CD8-positive, alpha-beta memory T cell (primary cell): ENCODE results near the gene ADIRF. TPM values are rescaled to one million over a fixed set of nuclear protein-coding genes. Genes with fewer than 3 reads are reported as not detected.
"Not testable (repeated sequence)": the region's sequence is repeated elsewhere in the genome, so short reads cannot be mapped to it uniquely, and the experiment has no call there.

Experiments
- CTCF ChIA-PET: fragments of 350-600 bp; sonication (Branson Sonifier 250); formaldehyde crosslinking; loops from one replicate; lab custom pipeline; 2021; ENCODE audit warnings: antibody characterized with exemption; lab: Charles Lee
- POLR2A ChIA-PET: fragments of 350-600 bp; sonication (Branson Sonifier 250); formaldehyde crosslinking; loops from one replicate; lab custom pipeline; 2021; ENCODE audit warnings: antibody characterized with exemption; lab: Charles Lee
- DNase-seq, 5 donors: peaks; one replicate each; pipeline versions ENCODE4 v3.0.0 to v3.0.0-alpha.2; 2020 to 2022; ENCODE audit warnings: mixed read lengths in 1 of 5
- H3K27ac ChIP-seq: one replicate; pipeline ENCODE4 v1.7.0; 2013; ENCODE audit warnings: low read depth, mild to moderate bottlenecking, low read length, moderate library complexity
- H3K27me3 ChIP-seq: 2 replicates; pipeline ENCODE4 v1.7.0; 2013; ENCODE audit warnings: low read length, mild to moderate bottlenecking; ENCODE audit not compliant: insufficient read depth, poor library complexity, severe bottlenecking
- H3K36me3 ChIP-seq: 2 replicates; pipeline ENCODE4 v1.7.0; 2013; ENCODE audit warnings: mild to moderate bottlenecking, low read length, moderate library complexity; ENCODE audit not compliant: insufficient read depth
- H3K4me1 ChIP-seq: 2 replicates; pipeline ENCODE4 v1.7.0; 2013; ENCODE audit warnings: mild to moderate bottlenecking, low read length, moderate library complexity; ENCODE audit not compliant: insufficient read depth
- H3K4me3 ChIP-seq: 2 replicates; pipeline ENCODE4 v1.7.0; 2013; ENCODE audit warnings: mild to moderate bottlenecking, low read length
- H3K9me3 ChIP-seq: 2 replicates; pipeline ENCODE4 v1.7.0; 2013; ENCODE audit warnings: mild to moderate bottlenecking, low read length
- H3K27ac Mint-ChIP-seq, 8 donors: one replicate each; pipeline ENCODE4 v1.8.0; 2020 to 2021; ENCODE audit warnings: mixed read lengths in 8 of 8, mild to moderate bottlenecking in 6 of 8, inconsistent platforms in 3 of 8, moderate library complexity in 3 of 8
- H3K27me3 Mint-ChIP-seq, 2 donors: one replicate each; pipeline ENCODE4 v1.8.0; 2020 to 2021; ENCODE audit warnings: mixed read lengths in 2 of 2, mild to moderate bottlenecking in 1 of 2, moderate library complexity in 1 of 2
- H3K36me3 Mint-ChIP-seq, 3 donors: one replicate each; pipeline ENCODE4 v1.8.0; 2020 to 2021; ENCODE audit warnings: mixed read lengths in 3 of 3, inconsistent platforms in 1 of 3, mild to moderate bottlenecking in 1 of 3
- H3K4me1 Mint-ChIP-seq, 3 donors: one replicate each; pipeline ENCODE4 v1.8.0; 2020 to 2021; ENCODE audit warnings: mixed read lengths in 3 of 3, inconsistent platforms in 1 of 3, mild to moderate bottlenecking in 1 of 3
- H3K4me3 Mint-ChIP-seq, 7 donors: one replicate each; pipeline ENCODE4 v1.8.0; 2020 to 2021; ENCODE audit warnings: mixed read lengths in 7 of 7, mild to moderate bottlenecking in 6 of 7, moderate library complexity in 4 of 7, inconsistent platforms in 2 of 7
- H3K9me3 Mint-ChIP-seq, 5 donors: one replicate each; pipeline ENCODE4 v1.8.0; 2020 to 2022; ENCODE audit warnings: mixed read lengths in 5 of 5, mild to moderate bottlenecking in 3 of 5, moderate library complexity in 2 of 5, inconsistent platforms in 1 of 5
- polyA plus RNA-seq: library from polyadenylated mRNA; unstranded; fragments of 300-500 nt; fragmentation: Illumina TruSeq; gene quantifications from one replicate; pipeline ENCODE4 v1.2.3, GENCODE V29; 2021
- total RNA-seq, 2 experiments: library from RNA; stranded (reverse); gene quantifications; one replicate each; pipeline ENCODE4 v1.2.3, GENCODE V29; 2021

The ADIRF gene
- total RNA-seq (not detected), polyA plus RNA-seq (not detected)

DNA sequence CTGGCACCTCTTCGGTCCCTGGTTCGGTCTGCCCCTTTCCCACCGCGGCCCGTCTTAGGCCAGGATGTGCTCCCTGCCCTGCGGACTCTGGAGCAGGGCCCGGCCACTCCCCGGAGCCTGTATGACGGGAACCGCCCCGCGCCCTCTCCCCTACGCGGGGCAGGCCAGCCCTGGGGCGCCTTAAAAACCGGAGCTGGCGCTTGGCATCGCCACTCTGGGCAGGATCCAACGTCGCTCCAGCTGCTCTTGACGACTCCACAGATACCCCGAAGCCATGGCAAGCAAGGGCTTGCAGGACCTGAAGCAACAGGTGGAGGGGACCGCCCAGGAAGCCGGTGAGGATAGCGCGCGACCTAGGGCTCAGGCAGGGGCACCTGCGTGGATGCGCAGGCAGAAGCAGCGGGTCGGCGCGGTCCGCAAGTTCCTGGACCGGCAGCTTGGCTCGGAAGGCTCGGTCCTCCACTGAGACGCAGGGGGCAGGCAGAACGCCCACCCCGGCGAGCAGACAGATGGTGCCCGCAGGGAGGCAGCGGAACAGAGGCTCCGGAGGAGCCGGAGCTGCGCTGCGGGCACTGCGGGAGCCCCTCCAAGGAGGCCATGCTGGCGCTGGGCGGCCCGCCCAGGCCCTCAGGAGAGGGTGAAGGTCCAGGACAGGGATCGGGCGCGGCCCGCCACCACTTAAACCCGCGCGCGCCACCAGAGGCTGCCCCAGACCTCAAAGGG, at the start of gene ADIRF:
Gene ADIRF (plus strand): TSS at position 212 of the 723 bp plus-strand sequence. CDS start 63 bp downstream, at position 275.
- Mint-ChIP-seq H3K27me3 (peaks cover 0 to 4% of the 10 kb centered on the region in 2 donors), H3K4me3 (peak within 1 kb of the TSS in 4 of 7 donors; percentile 23 to 87 (median 44)), H3K27ac (peak within 1 kb of the TSS in 1 of 8 donors; percentile 96), H3K36me3 (no peaks in the 10 kb centered on the region), H3K4me1 (peaks cover 28 to 55% (median 41%) of the 10 kb centered on the region in 3 donors), H3K9me3 (no peaks in the 10 kb centered on the region)
- H3K36me3 ChIP-seq, result no peaks in the 10 kb centered on the region
- H3K4me1 ChIP-seq, result peaks cover 46% of the 10 kb centered on the region
- ChIA-PET CTCF (interaction anchor here (1.3 to 5.5 kb wide), 3 partner anchors 9 to 29 kb away, joined by 3 to 61 read pairs (median 6); no protein-coding TSS in a partner anchor), POLR2A (interaction anchor here (1.3 kb wide), 1 partner anchor 256 kb away, joined by 3 read pairs; no protein-coding TSS in a partner anchor)
- H3K27ac ChIP-seq, result no peak within 1 kb of the TSS
- no peak within 1 kb of the TSS for H3K4me3 ChIP-seq
- no peaks in the 10 kb centered on the region for H3K9me3 ChIP-seq
- no peaks in the 10 kb centered on the region for H3K27me3 ChIP-seq
- peak in 2 of 5 donors; percentile 32 to 49 for DNase-seq

DNA sequence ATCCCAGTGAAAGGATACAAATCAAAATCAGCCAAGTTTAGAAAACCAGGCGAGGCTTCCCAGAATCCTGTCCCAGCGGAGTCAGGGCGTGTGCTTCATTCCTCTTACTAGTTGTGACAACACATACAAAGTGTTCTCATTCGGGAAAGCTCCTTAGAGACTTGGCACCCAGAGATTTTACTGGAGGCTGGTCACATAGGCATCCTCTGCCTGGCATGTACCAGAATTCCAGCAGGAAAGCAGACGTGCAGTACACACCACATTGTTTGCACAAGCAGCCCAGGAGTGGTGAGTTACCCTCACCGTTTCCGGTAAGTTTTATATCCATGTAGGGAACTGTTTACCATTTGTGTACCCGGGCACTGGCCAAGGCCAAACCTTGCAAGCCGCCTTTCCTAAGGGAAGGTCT, 45.7 kb upstream of the ADIRF start:
- peaks cover 7 to 51% (median 20%) of the 10 kb centered on the region in 3 donors for H3K36me3 Mint-ChIP-seq
- H3K4me1 ChIP-seq, result no peaks in the 10 kb centered on the region
- H3K9me3 Mint-ChIP-seq, result no peaks in the 10 kb centered on the region
- H3K27ac Mint-ChIP-seq, result no peak overlapping the region
- H3K36me3 ChIP-seq, result no peaks in the 10 kb centered on the region
- H3K9me3 ChIP-seq, result no peaks in the 10 kb centered on the region
- H3K27ac ChIP-seq, result no peak overlapping the region
- POLR2A ChIA-PET, result no interaction called here
- no peaks in the 10 kb centered on the region for H3K4me1 Mint-ChIP-seq
- CTCF ChIA-PET, result no interaction called here
- H3K27me3 Mint-ChIP-seq, result no peaks in the 10 kb centered on the region
- no peaks in the 10 kb centered on the region for H3K27me3 ChIP-seq
- DNase-seq, result no peak
- H3K4me3 ChIP-seq, result no peak overlapping the region
- no peak overlapping the region for H3K4me3 Mint-ChIP-seq

DNA sequence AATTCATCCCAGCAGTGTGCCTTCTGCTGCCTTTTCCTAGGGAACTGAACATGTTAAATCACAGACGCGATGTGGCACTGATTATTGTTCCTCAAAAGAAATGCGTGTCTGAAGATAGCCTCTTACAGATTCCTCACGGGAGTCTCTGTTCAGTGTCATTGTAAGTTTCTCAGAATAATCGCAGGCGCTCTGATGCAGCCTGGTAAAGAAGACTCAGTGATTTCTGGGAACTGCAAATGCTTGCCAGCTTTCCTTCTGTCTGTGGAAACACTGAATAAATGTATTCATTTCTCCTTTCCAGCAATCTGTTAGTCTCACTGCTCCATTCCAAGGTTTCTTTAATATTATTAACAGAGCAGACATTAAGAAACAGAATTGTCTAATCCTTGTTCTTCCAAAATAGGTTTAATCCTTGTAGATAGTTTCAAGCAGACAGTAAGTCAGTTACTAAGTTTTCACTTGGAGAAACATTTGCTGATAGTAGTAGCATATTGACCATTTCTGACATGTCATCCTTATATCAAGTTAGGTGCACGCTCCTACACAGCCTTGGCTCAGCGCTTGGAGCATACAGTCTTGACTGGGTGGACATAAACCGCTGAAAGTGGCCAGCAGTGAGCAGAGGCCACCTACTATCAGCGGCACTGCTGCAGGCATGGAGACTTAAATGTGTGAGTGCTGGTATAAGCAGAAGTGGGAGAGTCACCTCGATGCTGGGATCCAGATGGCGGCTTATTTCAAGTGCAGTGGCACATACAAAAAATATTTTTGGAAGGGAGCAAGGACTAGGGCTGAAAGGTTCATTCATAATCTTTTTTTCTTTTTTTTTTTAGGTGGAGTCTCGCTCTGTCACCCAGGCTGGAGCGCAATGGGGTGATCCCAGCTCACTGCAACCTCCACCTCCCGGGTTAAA, 38.6 kb upstream of the ADIRF start:
- H3K4me3 Mint-ChIP-seq, result no peak overlapping the region
- Histone ChIP-seq H3K36me3 (no peaks in the 10 kb centered on the region), H3K9me3 (no peaks in the 10 kb centered on the region), H3K4me1 (no peaks in the 10 kb centered on the region), H3K27me3 (no peaks in the 10 kb centered on the region), H3K27ac (no peak overlapping the region), H3K4me3 (no peak overlapping the region)
- H3K27me3 Mint-ChIP-seq, result no peaks in the 10 kb centered on the region
- H3K36me3 Mint-ChIP-seq, result peaks cover 0 to 12% (median 0%) of the 10 kb centered on the region in 3 donors
- no peaks in the 10 kb centered on the region for H3K9me3 Mint-ChIP-seq
- ChIA-PET CTCF (no interaction called here), POLR2A (no interaction called here)
- no peak for DNase-seq
- peak overlapping the region in 1 of 8 donors; percentile 91 for H3K27ac Mint-ChIP-seq
- no peaks in the 10 kb centered on the region for H3K4me1 Mint-ChIP-seq

DNA sequence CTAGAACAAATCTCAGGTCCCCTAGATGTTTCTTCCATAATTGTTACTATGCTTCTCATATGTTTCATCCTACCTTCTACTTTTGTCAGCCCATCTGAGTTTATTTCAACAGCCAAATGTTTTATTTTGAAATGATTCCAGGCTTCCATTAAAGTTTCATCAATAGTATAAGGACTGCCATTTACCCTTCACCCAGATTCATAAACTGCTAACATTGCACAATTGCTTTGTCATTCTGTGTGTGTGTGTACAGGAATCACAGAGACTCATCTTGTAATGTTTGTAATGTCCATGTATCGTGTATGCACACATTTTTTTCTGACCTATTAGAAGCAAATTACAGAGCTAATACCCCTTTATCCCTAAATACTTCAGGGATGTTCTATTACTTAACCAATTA, 36.4 kb upstream of the ADIRF start:
- Mint-ChIP-seq H3K27ac (peak overlapping the region in 1 of 8 donors; percentile 21), H3K36me3 (peaks cover 0 to 12% (median 0%) of the 10 kb centered on the region in 3 donors), H3K4me3 (no peak overlapping the region), H3K4me1 (no peaks in the 10 kb centered on the region), H3K27me3 (no peaks in the 10 kb centered on the region), H3K9me3 (no peaks in the 10 kb centered on the region)
- H3K9me3 ChIP-seq, result no peaks in the 10 kb centered on the region
- H3K4me3 ChIP-seq, result no peak overlapping the region
- no peaks in the 10 kb centered on the region for H3K4me1 ChIP-seq
- H3K27me3 ChIP-seq, result no peaks in the 10 kb centered on the region
- no peaks in the 10 kb centered on the region for H3K36me3 ChIP-seq
- ChIA-PET POLR2A (no interaction called here), CTCF (no interaction called here)
- no peak for DNase-seq
- H3K27ac ChIP-seq, result no peak overlapping the region

DNA sequence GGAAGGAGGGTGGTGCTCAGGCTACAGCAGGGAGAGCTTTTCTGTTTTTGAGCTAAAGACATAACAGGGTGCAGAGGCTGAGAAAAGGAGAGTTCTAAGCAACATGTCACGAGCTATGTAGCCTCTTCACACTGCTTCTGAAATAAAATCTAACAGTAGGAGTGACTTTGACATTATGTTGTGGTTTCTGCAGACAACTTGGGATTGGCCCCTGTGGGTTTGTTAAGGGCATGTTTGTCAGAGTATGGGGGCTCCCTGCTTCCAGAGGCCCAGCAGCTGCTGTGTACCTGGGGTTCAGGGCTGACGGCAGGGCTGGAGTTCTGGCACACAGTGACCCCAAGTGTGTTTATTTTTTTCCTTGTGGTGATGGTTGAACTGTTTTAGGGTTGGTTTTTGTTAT, 35.6 kb upstream of the ADIRF start:
- Mint-ChIP-seq H3K27me3 (no peaks in the 10 kb centered on the region), H3K9me3 (no peaks in the 10 kb centered on the region), H3K36me3 (peaks cover 0 to 12% (median 0%) of the 10 kb centered on the region in 3 donors), H3K4me1 (no peaks in the 10 kb centered on the region), H3K27ac (peak overlapping the region in 3 of 8 donors; percentile 17 to 29 (median 26)), H3K4me3 (no peak overlapping the region)
- no peaks in the 10 kb centered on the region for H3K27me3 ChIP-seq
- CTCF ChIA-PET, result no interaction called here
- H3K36me3 ChIP-seq, result no peaks in the 10 kb centered on the region
- no peak for DNase-seq
- no peak overlapping the region for H3K4me3 ChIP-seq
- POLR2A ChIA-PET, result no interaction called here
- no peak overlapping the region for H3K27ac ChIP-seq
- no peaks in the 10 kb centered on the region for H3K9me3 ChIP-seq
- H3K4me1 ChIP-seq, result no peaks in the 10 kb centered on the region

DNA sequence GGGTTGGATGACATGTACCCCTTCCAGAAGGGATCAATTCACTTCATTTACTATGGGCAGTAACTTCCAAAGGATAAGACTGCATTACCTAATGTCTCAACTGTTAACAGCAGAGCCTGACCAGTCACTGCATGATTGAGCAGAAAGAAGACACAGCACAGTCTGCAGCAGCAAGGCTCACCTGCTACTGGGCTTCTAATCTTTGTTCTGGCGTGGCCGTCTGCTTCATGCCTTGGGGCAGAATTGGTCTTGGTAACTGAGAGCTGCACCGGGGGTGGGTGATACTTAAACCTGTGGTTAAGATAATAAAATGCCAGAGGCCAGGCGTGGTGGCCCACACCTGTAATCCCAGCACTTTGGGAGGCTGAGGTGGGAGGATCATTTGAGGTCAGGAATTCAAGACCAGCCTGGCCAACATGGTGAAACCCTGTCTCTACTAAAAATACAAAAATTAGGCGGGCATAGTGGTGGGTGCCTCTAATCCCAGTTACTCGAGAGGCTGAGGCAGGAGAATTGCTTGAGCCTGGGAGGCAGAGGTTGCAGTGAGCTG, 34.0 kb upstream of the ADIRF start:
- CTCF ChIA-PET, result interaction anchor here (0.6 kb wide), 1 partner anchor 32 kb away, joined by 3 read pairs; no protein-coding TSS in a partner anchor
- H3K36me3 Mint-ChIP-seq, DNase-seq, H3K36me3 ChIP-seq, H3K4me1 ChIP-seq, H3K27me3 ChIP-seq, H3K27me3 Mint-ChIP-seq, H3K4me3 ChIP-seq, H3K9me3 Mint-ChIP-seq, POLR2A ChIA-PET, H3K27ac ChIP-seq, H3K4me3 Mint-ChIP-seq, H3K4me1 Mint-ChIP-seq, H3K9me3 ChIP-seq: not testable (repeated sequence)
- peak overlapping the region in 1 of 8 donors; percentile 51 for H3K27ac Mint-ChIP-seq

DNA sequence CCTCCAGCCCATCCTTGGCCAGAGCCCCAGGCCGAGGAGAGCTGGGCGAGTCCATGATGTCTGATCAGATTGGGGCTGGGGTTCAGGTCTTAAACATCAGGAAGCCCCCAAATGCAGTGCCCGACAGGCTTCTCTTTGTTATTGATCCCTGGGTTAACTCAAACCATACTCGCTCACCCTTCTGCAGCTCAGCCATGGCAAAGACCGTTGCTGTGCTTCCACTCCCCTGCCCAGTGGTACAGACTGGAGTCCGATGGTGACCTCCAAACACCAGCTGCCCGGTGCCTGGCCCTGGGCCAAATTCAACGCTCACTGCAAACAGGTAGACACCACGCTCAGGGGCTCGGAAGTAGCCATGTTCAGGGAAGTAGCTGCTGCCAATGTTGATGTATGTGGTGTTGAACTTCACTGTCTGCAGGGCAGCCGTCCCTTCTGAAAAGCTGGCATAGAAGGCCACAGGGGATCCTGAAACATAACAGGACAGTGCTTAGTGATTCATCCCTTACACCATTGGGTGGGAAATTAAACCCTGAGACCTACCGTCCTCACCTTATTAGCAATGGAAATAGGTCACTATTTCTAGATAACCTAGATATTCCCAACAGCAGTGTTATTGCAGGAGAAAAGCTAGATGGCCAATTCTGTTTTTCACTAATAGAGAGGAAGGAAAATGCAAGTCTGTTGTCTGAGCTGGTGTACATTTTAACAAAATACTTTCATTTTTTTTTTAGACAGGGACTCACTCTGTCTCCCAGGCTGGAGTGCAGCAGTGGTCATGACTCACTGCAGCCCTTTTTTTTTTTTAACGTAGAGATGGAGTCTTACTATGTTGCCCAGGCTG, 31.4 kb upstream of the ADIRF start:
- Histone ChIP-seq H3K27me3 (no peaks in the 10 kb centered on the region), H3K36me3 (no peaks in the 10 kb centered on the region), H3K9me3 (no peaks in the 10 kb centered on the region), H3K27ac (no peak overlapping the region), H3K4me3 (no peak overlapping the region), H3K4me1 (no peaks in the 10 kb centered on the region)
- CTCF ChIA-PET, result interaction anchor here (1.4 to 6.4 kb wide), 2 partner anchors 14 to 30 kb away, joined by 4 to 61 read pairs; partner anchors contain the start of gene ADIRF
- no peaks in the 10 kb centered on the region for H3K9me3 Mint-ChIP-seq
- POLR2A ChIA-PET, result interaction anchor here (0.6 kb wide), 1 partner anchor 190 kb away, joined by 4 read pairs; no protein-coding TSS in a partner anchor
- peak overlapping the region in 1 of 8 donors; percentile 60 for H3K27ac Mint-ChIP-seq
- no peak for DNase-seq
- H3K4me3 Mint-ChIP-seq, result no peak overlapping the region
- H3K27me3 Mint-ChIP-seq, result peaks cover 0 to 2% of the 10 kb centered on the region in 2 donors
- H3K4me1 Mint-ChIP-seq, result peaks cover 0 to 4% (median 4%) of the 10 kb centered on the region in 3 donors
- H3K36me3 Mint-ChIP-seq, result no peaks in the 10 kb centered on the region
